Fibroblast of skin of right biceps (primary cell): ENCODE data around the gene WBP2.
"Not testable (repeated sequence)": the region's sequence is repeated elsewhere in the genome, so short reads cannot be mapped to it uniquely, and the experiment has no call there.

Experiments used
- DNase-seq: peaks from one replicate; pipeline ENCODE4 v3.0.0-alpha.2; 2013

WBP2 gene

DNA sequence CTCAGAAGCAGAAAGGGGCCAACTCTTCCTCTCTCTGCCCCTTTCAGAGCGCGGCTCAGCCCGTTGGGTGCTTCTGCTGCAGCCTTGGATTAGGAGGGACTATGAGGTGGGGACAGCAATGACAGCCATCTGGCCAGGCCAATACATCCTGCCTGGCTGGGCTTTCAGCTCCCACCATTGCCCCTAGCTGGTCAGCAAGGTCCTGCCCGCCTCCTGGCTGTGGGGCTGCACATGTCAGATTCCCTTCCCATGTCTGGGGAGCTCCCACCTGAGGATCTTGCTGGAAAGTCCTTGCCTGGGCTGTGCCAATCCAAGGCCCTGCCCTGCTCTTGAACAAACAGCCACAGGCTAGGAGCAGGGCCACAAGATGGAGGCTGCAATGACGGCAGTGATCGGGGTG is 33.3 kb upstream of the WBP2 start:
- no peak for DNase-seq

DNA sequence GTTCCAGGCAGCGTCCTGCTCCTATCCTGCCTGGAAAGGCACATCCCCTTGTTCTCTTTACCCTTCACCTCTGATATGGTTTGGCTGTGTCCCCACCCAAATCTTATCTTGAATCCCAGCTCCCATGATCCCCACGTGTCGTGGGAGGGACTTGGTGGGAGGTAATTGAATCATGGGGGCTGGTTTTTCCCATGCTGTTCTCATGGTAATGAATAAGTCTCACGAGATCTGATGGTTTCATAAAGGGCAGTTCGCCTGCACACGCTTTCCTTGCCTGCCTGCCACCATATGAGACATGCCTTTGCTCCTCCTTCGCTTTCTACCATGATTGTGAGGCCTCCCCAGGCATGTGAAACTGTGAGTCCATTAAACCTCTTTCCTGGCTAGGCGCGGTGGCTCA is 30.7 kb upstream of the WBP2 start:
- not testable (repeated sequence) for DNase-seq

GRCh38 chr17:75885431-75885830 is 30.3 kb upstream of the WBP2 start:
- no peak for DNase-seq

- no peak for DNase-seq
These were observed 26.7 kb upstream of the WBP2 start for GRCh38 chr17:75881678-75882454.

DNA sequence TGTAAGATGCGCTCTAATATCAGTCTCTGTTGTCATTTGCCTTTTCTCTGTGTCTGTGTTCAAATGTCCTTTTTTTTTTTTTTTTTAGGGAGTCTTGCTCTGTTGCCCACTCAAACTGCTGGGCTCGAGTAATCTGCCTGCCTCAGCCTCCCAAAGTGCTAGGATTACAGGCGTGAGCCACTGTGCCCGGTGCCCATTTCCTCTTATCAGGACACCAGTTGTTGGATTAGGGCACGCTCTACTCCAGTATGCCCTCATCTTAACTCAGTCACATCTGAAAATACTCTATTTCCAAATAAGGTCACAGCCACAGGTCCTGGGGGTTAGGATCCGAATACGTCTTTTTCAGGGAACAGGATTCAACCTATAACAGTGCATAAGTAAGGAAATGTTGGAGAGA is 25.1 kb upstream of the WBP2 start:
- no peak for DNase-seq

- DNase-seq: peak; percentile 39
These were observed 23.3 kb upstream of the WBP2 start, which contains the start of gene TRIM47 for GRCh38 chr17:75878174-75878998. Gene TRIM47 (minus strand): TSS chr17:75878581. CDS start chr17:75878548, 33 bp downstream.

GRCh38 chr17:75877752-75878173 is 22.6 kb upstream of the WBP2 start:
- DNase-seq: peak; percentile 53

DNA sequence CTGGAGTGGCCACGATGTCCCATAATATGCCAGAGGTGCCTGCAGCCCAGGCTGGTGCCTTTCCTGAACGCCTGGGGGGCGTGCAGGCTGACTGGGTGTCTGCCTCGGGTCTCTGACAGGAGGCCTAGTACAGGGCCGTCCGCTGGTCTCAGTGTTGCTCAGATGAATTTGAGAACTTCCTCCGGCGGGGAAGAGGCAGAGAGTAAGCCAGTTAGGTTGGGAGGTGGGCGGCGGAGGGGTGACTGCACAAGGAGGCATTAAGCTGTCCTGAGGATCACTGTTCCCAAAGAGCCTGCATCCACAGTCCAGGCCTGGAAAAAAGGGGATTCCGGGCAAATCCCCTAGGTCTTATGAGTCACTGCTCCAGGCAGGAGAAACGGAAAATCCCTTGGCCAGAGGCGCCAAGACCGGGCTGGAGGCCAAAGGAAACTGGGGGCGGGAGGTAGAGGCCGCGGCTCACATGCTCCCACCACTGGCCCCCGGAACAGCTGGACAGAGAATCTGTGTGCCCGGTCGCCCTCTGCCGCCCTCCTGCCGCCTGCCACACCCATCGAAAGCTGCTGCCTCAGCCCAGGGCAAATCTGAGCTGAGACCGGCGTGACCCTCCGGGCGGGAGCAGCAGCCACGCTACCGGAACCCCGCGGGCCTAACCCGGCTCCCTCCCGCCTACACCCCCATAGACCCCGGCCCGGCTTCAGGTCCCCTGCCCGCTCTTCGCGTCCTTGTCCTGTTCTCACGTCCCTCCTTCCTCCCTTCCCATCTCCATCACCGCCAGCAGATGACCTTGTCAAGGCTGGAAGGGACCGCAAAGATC is 22.0 kb upstream of the WBP2 start:
- peak; percentile 87 for DNase-seq

- DNase-seq: no peak
These were observed 21.2 kb upstream of the WBP2 start for GRCh38 chr17:75876190-75876937.

GRCh38 chr17:75875940-75876189 is 20.7 kb upstream of the WBP2 start:
- no peak for DNase-seq

GRCh38 chr17:75875182-75875939 is 20.2 kb upstream of the WBP2 start:
- no peak for DNase-seq

- no peak for DNase-seq
These were observed 19.4 kb upstream of the WBP2 start for GRCh38 chr17:75874323-75875181.

GRCh38 chr17:75873587-75874322 is 18.6 kb upstream of the WBP2 start:
- DNase-seq: no peak

DNA sequence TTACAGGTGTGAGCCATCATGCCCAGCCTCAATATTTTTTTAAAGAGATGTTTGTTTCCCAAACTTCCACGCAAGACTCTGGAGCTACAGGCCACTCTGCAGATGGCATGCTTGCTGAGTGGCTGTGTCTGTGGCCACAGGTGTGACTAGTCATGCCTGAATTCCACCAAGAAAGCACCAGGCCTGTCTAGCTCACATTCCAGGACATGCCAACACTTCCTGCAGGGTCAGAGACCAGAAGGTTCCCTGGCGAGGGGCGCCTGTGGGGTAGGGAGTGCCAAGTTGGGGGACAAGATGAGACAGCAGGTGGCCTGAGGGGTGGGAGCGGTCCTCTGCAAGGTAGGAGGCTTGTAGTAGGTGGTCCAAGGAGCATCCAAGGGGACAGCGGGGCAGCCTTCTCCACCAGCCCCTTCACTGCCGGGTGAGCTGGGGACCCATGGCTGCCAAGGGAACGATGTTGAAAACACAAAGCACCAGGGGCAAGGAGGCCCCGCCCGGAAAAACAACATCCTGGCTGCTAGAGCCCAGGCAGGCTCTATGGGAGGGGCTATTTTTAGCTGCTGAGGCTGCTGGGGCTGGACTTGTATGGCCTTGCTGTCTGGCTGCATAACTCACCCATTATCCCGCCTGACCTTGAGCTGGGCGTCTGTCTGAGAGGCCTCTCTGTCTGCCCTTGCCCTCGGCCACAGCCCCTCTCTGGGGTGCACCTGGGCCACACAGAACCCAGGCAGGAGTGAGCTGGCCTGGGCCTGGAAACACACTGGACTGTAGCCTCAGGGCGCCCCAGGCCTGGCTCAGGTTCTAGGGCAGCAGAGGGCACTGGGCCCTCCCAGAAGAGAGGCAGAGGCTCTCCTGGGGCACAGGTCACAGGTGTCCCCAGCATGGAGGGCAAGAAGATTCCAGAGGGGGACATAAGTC is 17.6 kb upstream of the WBP2 start:
- peak; percentile 53 for DNase-seq

DNA sequence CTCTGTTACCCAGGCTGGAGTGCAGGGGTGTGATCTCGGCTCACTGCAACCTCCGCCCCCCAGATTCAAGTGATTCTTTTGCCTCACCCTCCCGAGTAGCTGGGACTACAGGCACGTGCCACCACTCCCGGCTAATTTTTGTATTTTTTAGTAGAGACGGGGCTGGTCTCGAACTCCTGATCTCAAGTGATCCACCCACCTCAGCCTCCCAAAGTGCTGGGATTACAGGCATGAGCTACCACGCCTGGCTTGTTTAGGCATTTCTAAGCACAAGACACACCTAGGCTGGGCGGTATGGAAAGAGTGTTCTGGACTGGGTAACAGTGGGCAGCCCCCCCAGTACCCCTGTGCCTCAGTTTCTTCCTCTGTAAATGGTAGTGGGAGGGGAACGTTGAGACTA is 15.1 kb upstream of the WBP2 start:
- DNase-seq: not testable (repeated sequence)

GRCh38 chr17:75869282-75870141 is 14.4 kb upstream of the WBP2 start:
- DNase-seq: no peak

DNA sequence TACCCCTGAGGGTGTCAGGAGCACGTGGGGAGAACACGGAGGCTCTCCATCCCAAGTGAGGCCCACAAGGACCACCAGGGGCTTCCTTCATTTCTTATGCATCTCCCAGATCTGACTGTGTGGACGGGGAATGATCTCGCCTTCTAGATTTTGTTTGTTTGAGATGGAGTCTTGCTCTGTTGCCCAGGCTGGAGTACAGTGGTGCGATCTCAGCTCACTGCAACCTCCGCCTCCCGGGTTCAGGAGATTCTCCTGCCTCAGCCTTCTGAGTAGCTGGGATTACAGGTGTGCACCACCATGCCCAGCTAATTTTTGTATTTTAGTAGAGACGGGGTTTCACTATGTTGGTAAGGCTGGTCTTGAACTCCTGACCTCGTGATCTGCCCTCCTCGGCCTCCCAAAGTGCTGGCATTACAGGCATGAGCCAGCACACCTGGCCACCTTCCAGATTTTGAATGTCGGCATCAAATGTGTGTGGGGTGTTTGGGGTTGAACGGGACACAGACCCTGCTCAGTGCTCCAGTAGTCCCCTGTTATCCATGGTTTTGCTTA is 13.7 kb upstream of the WBP2 start:
- DNase-seq: not testable (repeated sequence)
